Eye (tissue), 1 donor: ENCODE measurements around the gene C1orf226.
"Not testable (repeated sequence)": the region's sequence is repeated elsewhere in the genome, so short reads cannot be mapped to it uniquely, and the experiment has no call there.

Experiments used
- DNase-seq: peaks from one replicate; pipeline ENCODE4 v3.0.0-alpha.2; 2015

The C1orf226 gene, protein sequence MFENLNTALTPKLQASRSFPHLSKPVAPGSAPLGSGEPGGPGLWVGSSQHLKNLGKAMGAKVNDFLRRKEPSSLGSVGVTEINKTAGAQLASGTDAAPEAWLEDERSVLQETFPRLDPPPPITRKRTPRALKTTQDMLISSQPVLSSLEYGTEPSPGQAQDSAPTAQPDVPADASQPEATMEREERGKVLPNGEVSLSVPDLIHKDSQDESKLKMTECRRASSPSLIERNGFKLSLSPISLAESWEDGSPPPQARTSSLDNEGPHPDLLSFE

DNA sequence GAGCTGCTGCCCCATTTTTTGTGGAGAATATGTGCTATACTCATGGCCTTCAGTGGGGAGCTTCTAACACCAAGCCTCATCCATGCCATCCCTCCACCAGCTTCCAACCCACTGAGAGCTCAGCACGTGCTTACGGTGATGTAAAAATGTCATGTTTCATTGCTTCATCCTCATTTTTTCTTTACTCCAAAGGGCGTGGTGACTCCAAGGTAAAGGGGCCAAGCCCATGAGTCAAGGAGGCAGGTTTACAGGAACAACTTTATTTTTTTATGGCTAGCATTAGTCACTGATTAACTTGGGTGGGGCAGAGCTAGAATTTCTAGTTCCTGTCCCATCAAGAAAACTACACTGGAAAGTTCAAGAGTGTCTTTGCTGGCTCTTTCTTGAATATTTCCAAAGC is at the start of gene C1orf226:
Gene C1orf226 (plus strand): TSS at position 346 of the 400 bp plus-strand sequence. CDS start 174 bp downstream, outside the sequence.
- no peak for DNase-seq

DNA sequence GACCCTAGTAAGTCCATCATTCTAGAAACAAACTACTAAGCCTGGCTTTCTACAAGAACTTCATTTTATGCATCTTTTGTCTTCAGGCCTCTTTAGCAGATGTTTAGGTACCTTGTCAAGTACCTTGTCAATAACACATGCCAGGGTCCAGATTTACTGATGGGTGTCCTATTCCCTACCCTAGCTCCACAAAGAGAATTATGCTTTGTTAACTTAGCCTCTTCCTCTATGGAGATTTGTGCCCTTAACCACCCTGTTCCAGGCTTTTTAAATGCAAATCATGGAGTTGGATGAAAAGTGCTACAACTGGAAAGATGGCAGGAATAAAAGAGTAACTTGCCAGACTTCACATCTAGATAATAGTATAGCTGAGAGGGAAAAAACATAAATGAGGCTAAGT is 47.5 kb upstream of the C1orf226 start:
- DNase-seq: no peak

DNA sequence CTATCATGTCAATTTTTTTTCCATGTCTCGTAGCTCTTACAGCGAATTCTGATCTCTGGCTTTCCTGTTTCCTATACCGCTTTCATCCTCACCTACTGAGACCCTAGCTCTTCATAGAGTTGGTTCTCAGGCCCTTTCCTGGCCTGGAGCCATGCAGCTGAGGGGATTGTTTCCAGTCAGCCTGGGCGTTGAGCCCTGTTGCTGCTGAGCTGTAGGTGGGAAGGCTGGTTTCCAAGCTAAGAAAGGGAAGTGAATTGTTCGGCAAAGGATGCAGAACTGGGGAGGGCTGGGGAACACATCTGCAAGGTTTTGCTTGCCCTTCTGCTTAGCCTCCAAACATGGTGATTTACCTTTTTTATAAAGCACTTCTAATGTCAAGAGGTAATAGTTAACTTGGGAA is 46.4 kb upstream of the C1orf226 start:
- no peak for DNase-seq

DNA sequence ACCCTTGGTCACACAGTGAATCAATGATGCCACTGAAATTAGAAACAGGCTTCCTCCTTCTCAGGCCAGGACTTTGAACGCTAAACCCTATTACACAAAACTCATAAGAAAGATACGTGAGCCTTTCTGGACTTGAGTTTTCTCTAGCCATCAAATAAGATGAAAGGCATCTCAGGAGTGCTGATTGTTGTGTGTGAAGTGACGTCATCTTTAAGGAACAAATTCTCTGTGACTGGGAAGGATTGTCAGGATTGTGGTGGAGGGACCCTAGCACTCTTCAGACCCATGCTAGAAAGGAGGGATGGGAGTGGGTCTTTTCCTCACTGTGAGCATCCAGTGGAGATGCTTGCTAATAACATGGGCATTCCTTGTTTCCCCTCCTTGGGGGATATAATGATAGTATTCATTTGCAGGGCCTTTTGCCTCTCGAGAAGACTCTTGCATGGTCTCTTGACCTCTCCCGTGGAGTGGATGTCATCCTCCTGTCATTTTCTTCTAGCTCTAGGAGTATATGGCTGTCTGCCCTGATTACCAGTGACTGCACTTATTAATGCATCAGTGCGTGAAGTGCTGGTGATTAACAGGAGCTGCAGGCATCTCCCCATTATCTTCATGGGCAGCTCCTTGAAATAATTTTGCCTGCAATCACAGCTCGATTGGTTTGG is 44.8 kb upstream of the C1orf226 start:
- peak; percentile 92 for DNase-seq

DNA sequence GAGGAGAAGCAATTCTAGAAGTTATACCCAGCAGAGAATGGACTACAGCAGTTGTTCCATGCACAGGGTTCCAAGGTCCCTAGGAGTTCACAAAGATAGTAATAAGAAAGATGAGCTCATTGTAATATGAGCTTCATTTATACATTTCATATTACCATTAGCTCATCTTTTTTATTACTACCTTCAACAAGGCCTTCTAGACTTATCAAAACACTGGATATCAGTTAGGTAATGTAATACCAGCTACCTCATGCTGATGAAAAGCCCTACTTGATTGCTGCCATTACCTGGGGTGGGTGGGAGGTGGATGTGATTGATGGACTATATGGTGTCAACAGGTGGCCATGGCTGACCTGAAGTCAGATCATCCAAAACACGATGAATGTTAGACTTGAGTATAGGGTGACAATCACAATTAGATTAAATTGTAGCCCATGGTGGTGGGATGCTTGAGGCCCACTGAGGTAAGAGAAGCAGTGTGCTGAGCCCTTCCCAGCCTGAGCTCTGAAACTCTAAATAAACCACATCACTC is 39.0 kb upstream of the C1orf226 start:
- no peak for DNase-seq

DNA sequence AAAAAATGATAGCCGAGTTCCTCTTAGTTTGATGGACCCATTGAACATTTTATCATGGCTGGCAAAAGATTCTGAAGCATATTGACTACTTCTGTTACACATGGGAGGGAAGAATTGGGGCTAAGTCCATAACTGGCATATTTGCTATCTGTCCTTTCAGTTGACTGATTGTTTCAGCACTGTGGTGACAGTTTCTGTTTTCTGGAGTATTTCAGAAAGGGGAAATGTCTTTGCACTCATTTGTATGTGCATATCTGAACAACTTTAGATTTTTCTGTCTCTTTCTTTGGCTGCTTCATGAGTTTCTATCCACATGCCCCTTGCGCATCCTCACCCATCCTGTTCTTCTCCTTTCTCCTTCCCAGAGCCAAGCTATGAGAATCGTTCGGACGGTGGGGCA is 38.1 kb upstream of the C1orf226 start:
- no peak for DNase-seq

DNA sequence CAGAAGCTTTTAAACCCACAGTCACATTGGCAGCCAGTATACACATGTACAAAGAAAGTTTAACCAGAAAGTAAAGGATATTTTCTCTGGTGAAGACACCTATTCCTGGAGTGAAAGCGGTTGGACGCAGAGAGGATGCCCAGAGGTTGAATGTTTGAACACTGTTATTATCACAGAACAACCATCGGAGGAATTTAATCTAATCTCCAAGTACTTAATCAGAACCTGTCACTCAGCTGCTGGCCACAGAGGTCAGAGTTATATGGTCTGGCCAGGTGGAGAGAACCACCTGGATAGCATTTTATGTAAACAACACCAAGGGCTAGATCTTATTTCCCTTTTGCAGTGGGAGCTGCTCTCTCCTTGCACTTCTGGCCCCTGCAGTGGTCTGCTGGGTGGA is 34.2 kb upstream of the C1orf226 start:
- DNase-seq: no peak

DNA sequence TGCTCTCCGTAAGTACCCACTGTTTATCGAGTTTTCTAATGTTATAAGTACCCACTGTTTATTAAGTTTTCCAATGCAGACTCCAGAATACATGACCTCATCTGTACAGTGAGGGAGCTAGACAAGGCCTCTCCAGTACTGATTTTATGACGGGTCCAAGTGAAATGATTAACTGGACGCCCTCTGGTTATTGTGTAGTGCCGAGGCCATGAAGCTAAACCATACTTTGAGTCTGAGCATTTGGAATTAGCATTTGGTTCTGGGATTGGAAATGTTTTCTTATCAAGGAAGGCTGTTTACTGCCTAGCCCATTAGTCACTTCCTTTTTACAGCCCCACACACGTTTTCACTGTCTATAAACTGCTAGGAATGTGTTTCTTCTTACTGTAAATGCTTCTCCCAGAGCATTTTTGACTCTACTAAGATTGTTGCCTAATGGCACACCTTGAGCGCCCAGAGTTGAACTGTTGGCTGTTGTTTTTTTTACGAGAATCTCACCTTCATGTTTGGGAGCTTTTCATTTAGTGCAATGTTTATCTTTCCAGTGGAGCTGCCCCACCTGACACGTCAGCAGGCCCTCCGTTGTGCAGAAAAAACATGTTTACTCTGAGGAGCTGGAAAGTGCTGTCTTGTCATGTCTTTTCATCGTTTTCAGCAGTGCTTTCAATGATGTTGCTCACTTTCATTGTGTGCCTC is 31.7 kb upstream of the C1orf226 start:
- DNase-seq: no peak

DNA sequence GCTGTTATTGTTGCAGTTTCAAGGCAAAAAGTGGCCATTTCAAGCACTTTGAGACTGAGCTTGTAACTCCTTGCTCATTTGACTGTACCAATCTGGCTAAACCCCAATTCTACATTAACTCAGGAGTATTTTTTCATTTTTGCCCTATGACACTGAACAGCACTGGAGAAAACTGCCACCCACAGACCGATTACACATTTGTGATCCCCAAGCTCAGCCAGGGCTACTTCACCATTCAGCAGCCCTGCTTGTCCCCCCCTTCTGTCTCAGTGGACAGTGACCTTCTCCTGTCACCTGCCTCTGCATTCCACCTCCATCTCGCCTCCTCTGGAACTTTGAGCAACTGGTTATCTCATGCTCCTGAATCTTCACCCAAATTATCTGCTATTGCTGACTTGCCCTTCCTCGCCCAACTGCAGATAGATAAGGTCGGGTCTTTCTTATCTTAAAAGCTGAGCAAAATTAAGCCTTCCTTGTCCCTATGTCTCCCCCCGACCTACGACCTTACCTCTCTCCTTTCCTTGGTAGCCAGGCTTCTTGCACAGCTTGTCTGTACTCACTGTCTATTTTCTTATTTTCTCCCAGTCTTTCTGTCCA is 30.2 kb upstream of the C1orf226 start:
- no peak for DNase-seq

DNA sequence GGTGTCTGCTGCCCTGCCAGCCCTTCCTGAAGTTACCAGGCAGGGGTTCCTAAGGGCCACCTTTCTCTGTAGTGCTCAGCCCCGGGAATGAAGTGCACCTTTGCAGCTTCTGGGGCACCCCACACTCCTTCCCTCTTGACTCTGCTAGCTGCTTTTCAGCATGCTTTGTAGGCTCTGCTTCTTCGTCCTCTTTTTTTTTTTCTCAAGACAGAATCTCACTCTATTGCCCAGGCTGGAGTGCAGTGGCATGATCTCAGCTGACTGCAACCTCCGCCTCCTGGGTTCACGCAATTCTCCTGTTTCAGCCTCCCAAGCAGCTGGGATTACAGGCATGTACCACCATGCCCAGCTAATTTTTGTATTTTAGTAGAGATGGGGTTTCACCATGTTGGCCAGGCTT is 29.7 kb upstream of the C1orf226 start:
- DNase-seq: not testable (repeated sequence)

DNA sequence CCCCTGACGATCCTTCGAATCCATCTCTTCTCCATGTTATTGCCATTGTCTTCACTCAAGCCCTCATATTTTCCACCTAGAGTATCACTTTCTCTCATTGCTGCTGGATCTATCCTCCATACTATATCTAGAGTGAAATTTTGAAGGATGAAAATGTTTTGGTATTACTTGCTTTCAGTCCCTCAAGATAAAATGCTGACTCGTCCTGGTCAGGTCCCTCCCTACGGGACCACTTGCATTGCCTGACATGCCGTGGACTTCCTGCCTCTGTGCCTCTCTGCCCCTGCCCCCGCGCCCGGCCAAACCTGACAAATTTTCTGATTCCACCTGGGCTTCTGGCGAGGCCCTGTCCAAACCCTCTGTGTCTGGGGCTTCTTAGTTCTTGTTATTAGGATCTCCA is 28.4 kb upstream of the C1orf226 start:
- no peak for DNase-seq

DNA sequence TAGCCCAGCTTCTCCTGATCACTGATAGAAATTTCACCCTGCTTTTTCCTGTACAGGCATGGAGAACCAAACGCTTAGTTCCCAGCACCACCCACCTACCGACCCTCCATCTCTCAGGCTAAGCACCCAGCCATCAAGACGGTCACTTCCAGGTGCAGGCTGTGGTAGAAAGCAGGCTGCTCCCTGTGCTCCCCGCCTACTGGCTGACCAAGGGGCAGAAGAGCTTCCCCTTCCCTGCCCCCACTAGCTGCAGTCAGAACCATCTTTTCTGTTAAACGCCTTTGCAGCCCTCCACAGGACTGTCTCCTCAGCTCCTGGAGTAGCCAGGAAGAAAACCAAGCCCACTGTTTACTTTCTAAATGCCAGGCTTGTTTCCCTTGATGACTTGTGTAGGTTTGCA is 27.8 kb upstream of the C1orf226 start:
- no peak for DNase-seq

DNA sequence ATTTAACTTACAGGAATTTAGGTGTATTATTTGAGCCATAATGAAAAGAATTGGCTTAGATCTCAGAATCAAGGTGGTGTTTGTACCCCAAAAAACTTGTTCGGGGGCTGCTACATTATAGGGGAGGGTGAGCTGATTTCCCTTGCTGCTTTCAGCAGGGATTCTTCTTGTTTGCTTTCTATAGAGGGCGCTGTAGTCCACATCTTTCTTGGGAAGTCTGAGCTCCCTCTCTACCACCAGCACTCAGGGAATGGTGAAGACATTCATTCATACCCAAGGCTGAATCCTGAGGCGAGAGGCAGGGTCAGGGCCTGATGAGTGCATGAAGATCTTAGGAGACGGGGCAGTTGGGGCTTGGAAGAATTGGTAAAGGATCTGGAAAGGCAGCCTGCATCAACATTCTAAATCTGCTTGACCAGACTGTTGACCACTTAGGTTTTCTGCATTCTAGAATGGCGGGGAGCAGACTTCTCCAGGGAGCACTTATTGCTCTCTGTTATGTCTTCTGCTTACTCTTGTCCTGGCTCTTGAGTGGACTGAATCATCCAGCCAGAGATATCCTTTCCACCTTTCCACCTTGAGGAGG is 23.8 kb upstream of the C1orf226 start:
- peak; percentile 49 for DNase-seq

DNA sequence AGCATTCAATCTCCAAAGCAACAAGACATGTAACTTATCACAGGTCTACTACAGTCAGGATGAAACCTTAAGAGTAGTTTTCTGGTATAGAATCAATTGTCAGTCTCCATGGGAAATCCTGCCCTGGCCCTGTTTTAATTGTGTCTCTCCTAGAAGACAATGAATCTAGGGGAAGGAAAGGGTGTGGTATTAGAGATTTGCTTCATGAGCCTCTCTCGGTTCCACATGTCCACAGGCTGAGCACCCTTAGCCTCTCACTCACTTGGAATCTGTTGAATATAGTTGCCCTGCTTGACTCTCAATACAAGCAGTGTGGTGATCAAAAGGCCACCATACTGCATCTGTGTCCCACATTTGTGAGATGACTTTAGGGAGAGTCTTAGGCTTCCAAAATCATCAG is 22.6 kb upstream of the C1orf226 start:
- no peak for DNase-seq

DNA sequence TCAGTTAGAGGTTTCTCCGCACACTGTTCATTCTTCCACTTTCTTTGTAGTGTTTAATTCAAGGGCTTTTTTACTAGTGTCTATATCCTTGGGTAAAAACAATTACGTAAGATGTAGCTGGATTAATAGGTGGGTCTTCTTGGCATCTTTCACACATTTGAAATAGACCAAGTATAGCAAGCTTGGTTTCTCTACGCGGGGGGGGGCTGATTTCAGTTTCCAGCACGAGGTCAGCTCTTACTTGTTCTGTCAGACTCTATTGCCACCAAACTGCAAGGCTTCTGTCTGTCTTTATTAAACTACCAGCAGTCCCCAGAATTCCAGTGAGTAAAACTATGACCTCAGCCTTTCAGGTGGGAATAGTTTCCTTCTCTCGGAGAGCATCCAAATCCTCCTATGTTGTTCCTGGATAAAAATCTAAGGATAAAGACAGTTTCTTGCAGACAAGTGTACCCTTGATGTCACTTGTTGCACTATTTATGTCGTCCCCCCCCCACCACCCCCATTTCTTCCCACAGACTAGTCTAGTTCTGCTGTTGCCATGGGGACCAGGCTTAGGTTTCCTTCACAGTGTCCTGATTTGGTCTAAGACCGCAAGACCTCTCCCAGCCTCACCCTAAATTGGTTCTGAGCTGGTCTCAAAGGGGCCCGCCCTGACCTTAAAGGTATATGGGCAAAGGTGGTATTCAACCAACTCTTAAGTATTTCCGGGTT is 21.8 kb upstream of the C1orf226 start:
- DNase-seq: no peak

DNA sequence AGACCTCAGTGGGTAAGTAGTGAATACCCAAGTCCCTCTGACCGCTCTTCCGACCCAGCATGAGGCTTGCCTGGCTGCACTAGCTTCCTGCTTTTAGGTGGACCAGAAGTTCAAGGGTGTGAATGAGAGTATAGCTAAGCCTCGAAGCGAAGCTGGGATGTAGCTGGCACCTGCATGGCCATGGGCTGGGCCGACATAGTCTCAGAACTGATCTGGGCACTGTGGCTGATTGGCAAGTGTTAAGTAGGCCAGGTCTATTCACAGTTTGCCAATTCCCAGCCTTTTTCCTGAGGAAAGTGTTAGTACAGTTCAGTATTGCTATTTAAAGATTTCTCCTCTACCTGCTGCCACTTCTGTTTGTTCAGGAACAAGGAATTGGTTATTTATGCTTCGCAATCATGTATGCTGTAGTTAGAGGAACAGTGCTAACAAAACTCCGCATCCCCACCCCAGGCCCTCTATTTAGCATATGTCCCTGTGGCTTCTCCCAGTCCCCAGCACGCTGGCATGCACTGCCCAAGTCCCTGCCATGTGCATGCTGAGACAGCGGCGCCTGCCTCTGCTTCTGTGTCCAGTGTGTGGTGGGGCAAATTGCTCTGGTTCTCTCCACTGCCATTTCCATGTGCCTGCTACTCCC is 21.2 kb upstream of the C1orf226 start:
- no peak for DNase-seq

DNA sequence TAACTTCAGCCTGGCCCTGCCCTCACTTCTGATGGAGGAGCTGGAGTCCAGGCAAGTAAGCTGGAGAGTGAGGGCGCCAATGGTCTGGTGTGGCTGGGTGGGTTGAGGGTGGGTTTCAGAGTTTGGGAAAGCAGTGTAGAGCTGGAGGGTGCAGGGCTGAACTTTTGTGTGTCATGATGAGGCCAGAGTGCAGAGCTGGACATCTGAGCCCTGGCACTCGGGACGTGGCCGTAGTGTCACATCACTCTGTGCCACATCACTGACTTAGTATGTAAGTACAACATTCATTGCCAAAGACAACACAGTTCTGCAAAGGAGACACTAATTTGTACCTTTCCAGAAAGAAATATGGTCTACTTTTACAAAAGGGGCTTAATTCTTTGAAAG is 20.7 kb upstream of the C1orf226 start:
- DNase-seq: no peak

DNA sequence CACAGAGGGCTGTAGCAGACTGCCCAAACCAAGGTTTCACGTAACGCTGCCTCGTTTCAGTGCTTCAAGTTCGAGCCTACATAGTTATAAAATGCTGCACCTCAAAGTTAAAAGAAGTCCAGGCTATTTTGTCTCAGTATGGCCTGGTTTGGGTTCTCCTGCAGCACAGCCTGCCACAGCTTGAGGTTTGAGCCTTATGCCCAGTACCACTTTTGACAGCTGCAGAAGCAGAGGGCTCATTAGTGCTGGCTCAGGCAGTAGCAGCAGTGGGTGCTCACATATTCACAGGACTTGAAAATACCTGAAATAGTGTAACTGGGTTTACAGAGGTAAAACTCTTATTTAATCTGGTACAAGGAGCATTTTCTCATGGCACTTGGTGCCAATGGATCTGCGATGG is 20.2 kb upstream of the C1orf226 start:
- DNase-seq: peak; percentile 18

DNA sequence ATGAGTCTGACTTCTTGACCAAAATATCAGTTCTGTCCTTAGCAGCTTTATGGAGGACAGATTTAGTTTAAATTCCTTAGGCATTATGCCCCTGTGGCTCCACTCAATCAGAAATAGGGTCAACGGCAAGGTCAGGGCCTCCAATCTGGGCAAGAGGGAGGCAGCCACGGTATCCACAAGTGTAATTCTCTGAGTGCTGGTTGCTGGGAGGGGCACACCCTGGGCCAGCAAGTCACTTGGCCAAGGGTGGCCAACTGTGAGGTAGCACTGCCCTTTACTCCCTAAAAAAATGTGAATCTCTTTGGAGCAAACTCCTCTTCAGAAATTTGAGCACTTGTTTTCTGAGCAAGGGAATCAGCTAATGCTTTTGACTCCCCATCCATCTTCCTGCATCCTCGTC is 17.7 kb upstream of the C1orf226 start:
- no peak for DNase-seq

DNA sequence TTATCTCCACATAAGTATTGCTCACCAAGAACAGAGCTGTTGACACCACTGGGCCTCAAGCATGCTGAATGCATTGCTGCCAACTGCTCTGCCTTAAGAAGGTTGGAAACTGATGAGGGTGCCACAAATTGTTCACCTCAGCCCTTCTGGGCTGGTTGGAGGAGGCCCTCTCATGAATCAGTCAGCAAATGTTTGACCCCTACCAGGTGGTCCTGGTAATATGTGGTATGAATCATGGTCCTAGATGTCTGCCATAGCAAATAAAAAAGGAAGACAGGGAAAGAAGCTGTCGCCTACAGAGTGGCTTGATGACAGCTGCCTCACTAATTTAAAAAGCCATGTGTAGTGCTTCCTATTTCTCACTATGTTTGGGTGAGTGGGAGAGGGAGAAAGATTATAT is 17.0 kb upstream of the C1orf226 start:
- no peak for DNase-seq

DNA sequence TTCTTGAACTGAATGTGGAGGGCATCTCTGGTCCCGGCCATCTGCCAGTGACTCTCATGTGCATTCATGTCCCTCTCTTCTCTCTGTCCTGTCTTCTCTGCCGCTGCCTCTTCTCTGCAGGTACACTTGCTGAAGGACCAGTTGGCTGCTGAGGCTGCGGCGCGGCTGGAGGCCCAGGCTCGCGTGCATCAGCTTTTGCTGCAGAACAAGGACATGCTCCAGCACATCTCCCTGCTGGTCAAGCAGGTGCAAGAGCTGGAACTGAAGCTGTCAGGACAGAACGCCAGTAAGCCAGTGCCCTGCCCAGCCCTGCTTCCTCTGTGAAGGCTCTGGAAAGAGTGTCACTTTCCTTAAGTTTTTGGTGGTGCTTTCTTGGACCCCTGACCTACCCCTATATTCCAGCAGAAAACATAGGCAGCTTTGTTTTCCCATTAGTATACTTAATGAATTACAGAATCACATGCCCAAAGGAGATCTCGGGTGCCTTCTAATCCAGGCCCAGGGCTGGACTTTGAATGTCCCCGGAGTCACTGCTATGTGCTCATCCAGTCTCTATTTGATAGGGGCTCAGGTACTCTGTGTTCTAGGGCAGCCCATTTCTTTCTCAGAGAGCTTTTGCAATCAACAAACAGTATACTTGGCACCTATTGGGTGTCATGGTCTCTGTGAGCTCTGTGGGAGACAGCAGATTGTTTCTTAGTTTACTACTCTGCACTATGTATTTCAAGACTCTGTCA is 16.1 kb upstream of the C1orf226 start:
- no peak for DNase-seq
